ENCODE measurements around the gene ISM2.

ISM2 gene

GRCh38 chr14:77526266-77526665 is 27.6 kb upstream of the ISM2 start:
- Histone ChIP-seq H3K4me3 (ENCODE audit: low read depth, low read length) (no peak overlapping the region), H2BK120ac (ENCODE audit: insufficient read depth, low read length, poor library complexity) (no peak overlapping the region), H3K14ac (ENCODE audit: low read length) (no peak overlapping the region), H3K23ac (ENCODE audit: low read length) (no peak overlapping the region), H3K4ac (ENCODE audit: low read depth, low read length) (no peak overlapping the region), H4K91ac (ENCODE audit: low read depth, low read length) (no peak overlapping the region), H3K9ac (ENCODE audit: low read length) (no peak overlapping the region), H3K18ac (ENCODE audit: low read length) (no peak overlapping the region), H2BK12ac (ENCODE audit: low read length) (no peak overlapping the region), H2BK5ac (ENCODE audit: low read depth, low read length, poor library complexity) (no peak overlapping the region), H3K27ac (ENCODE audit: low read depth, low read length) (no peak overlapping the region), H3K79me2 (ENCODE audit: control insufficient read depth, insufficient read depth, low read length, poor library complexity) (no peaks in the 10 kb centered on the region), H4K12ac (ENCODE audit: low read depth, low read length) (no peak overlapping the region), H3K9me3 (ENCODE audit: insufficient read depth, low read depth, low read length) (no peaks in the 10 kb centered on the region), H2AFZ (ENCODE audit: insufficient read depth, low read length, poor library complexity) (no peak overlapping the region), H3K4me2 (ENCODE audit: low read length) (no peak overlapping the region), H3K4me1 (ENCODE audit: control insufficient read depth in 1 of 2, insufficient read depth in 2 of 2, low read length in 2 of 2) (peaks cover 0 to 2% of the 10 kb centered on the region in 2 experiments), H3K79me1 (ENCODE audit: low read length) (no peaks in the 10 kb centered on the region), H3K27me3 (ENCODE audit: insufficient read depth, low read length) (no peaks in the 10 kb centered on the region), H2AK5ac (ENCODE audit: low read length) (no peak overlapping the region), H3K36me3 (ENCODE audit: control insufficient read depth in 1 of 2, insufficient read depth in 2 of 2, low read length in 2 of 2) (peaks cover 2 to 3% of the 10 kb centered on the region in 2 experiments), H4K8ac (ENCODE audit: low read depth, low read length) (no peak overlapping the region)
- WGBS (ENCODE audit: extremely low coverage, insufficient coverage, insufficient read length), result no CpG with 5 or more reads among the region's 1 CpG
- no peak for DNase-seq

- no peak overlapping the region for H2BK120ac ChIP-seq (ENCODE audit: insufficient read depth, low read length, poor library complexity)
- no peak overlapping the region for H3K14ac ChIP-seq (ENCODE audit: low read length)
- H3K23ac ChIP-seq (ENCODE audit: low read length), result no peak overlapping the region
- no peak overlapping the region for H3K18ac ChIP-seq (ENCODE audit: low read length)
- no peaks in the 10 kb centered on the region for H3K79me2 ChIP-seq (ENCODE audit: control insufficient read depth, insufficient read depth, low read length, poor library complexity)
- no peaks in the 10 kb centered on the region for H3K9me3 ChIP-seq (ENCODE audit: insufficient read depth, low read depth, low read length)
- H3K79me1 ChIP-seq (ENCODE audit: low read length), result no peaks in the 10 kb centered on the region
- peaks cover 0 to 5% of the 10 kb centered on the region in 2 experiments for H3K4me1 ChIP-seq (ENCODE audit: control insufficient read depth in 1 of 2, insufficient read depth in 2 of 2, low read length in 2 of 2)
- H3K36me3 ChIP-seq (ENCODE audit: control insufficient read depth in 1 of 2, insufficient read depth in 2 of 2, low read length in 2 of 2), result peaks cover 2 to 4% of the 10 kb centered on the region in 2 experiments
- H2AK5ac ChIP-seq (ENCODE audit: low read length), result no peak overlapping the region
- no peak overlapping the region for H2BK5ac ChIP-seq (ENCODE audit: low read depth, low read length, poor library complexity)
- H4K8ac ChIP-seq (ENCODE audit: low read depth, low read length), result no peak overlapping the region
- H3K4me3 ChIP-seq (ENCODE audit: low read depth, low read length), result no peak overlapping the region
- no peak overlapping the region for H2BK12ac ChIP-seq (ENCODE audit: low read length)
- no peak overlapping the region for H3K4ac ChIP-seq (ENCODE audit: low read depth, low read length)
- H4K91ac ChIP-seq (ENCODE audit: low read depth, low read length), result no peak overlapping the region
- H4K12ac ChIP-seq (ENCODE audit: low read depth, low read length), result no peak overlapping the region
- H3K9ac ChIP-seq (ENCODE audit: low read length), result no peak overlapping the region
- no CpG with 5 or more reads among the region's 6 CpGs for whole genome bisulfite sequencing (ENCODE audit: extremely low coverage, insufficient coverage, insufficient read length)
- no peak overlapping the region for H2AFZ ChIP-seq (ENCODE audit: insufficient read depth, low read length, poor library complexity)
- H3K4me2 ChIP-seq (ENCODE audit: low read length), result no peak overlapping the region
- no peak overlapping the region for H3K27ac ChIP-seq (ENCODE audit: low read depth, low read length)
- peak; percentile 30 to 72 for DNase-seq
- no peaks in the 10 kb centered on the region for H3K27me3 ChIP-seq (ENCODE audit: insufficient read depth, low read length)
Observed at GRCh38 chr14:77524536-77524935, 25.9 kb upstream of the ISM2 start.

DNA sequence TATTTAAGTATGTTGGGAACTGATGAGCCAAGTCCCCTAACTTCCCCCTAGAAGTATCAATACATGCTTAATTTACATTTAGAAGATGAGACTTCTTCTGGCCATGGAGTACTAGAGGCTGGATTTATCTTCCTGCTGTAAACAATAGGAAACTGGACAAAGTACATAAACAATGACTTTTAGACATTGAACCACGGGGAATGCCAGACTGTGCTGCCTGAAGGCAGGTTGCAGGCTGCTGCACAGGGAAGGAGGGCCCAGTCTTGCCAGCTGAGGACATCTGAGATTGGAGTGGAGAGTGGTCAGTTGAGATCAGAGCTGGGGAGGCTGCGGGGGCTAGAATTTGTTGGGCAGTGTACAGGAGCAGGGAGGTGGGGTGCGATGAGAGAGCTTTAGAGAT is 24.5 kb upstream of the ISM2 start:
- no peak for DNase-seq
- Histone ChIP-seq H3K4ac (ENCODE audit: low read depth, low read length) (no peak overlapping the region), H3K18ac (ENCODE audit: low read length) (no peak overlapping the region), H4K12ac (ENCODE audit: low read depth, low read length) (no peak overlapping the region), H4K8ac (ENCODE audit: low read depth, low read length) (no peak overlapping the region), H4K91ac (ENCODE audit: low read depth, low read length) (no peak overlapping the region), H3K4me3 (ENCODE audit: low read depth, low read length) (no peak overlapping the region), H3K9ac (ENCODE audit: low read length) (no peak overlapping the region), H2AFZ (ENCODE audit: insufficient read depth, low read length, poor library complexity) (no peak overlapping the region), H3K79me2 (ENCODE audit: control insufficient read depth, insufficient read depth, low read length, poor library complexity) (no peaks in the 10 kb centered on the region), H3K9me3 (ENCODE audit: insufficient read depth, low read depth, low read length) (no peaks in the 10 kb centered on the region), H3K79me1 (ENCODE audit: low read length) (no peaks in the 10 kb centered on the region), H2BK120ac (ENCODE audit: insufficient read depth, low read length, poor library complexity) (no peak overlapping the region), H3K4me2 (ENCODE audit: low read length) (no peak overlapping the region), H2BK12ac (ENCODE audit: low read length) (no peak overlapping the region), H2AK5ac (ENCODE audit: low read length) (no peak overlapping the region), H3K4me1 (ENCODE audit: control insufficient read depth in 1 of 2, insufficient read depth in 2 of 2, low read length in 2 of 2) (peaks cover 0 to 5% of the 10 kb centered on the region in 2 experiments), H3K27me3 (ENCODE audit: insufficient read depth, low read length) (no peaks in the 10 kb centered on the region), H3K36me3 (ENCODE audit: control insufficient read depth in 1 of 2, insufficient read depth in 2 of 2, low read length in 2 of 2) (peaks cover 4 to 11% of the 10 kb centered on the region in 2 experiments), H3K14ac (ENCODE audit: low read length) (no peak overlapping the region), H3K23ac (ENCODE audit: low read length) (no peak overlapping the region), H2BK5ac (ENCODE audit: low read depth, low read length, poor library complexity) (no peak overlapping the region), H3K27ac (ENCODE audit: low read depth, low read length) (no peak overlapping the region)
- WGBS (ENCODE audit: extremely low coverage, insufficient coverage, insufficient read length), result no CpG with 5 or more reads among the region's 3 CpGs

DNA sequence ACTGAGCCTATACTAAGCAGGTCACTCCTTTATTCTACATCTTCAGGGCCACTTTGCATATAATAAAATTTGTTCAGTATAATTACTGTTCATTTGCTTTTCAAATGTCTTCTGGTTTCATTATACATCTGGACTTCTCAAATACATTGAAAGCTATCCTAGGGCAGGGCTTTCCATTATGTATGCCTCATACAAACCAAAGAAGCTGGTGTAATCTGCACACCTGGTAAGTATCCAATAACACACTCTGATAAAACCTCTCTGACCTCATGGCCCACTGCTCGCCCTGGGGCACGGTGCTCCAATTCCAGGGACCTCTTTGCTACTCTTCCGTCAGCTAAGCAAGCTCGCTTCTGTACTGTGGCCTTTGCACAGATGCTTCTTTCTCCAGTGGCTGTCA is 21.9 kb upstream of the ISM2 start:
- Histone ChIP-seq H3K36me3 (ENCODE audit: control insufficient read depth in 1 of 2, insufficient read depth in 2 of 2, low read length in 2 of 2) (peaks cover 9 to 13% of the 10 kb centered on the region in 2 experiments), H2BK5ac (ENCODE audit: low read depth, low read length, poor library complexity) (no peak overlapping the region), H3K14ac (ENCODE audit: low read length) (no peak overlapping the region), H3K27ac (ENCODE audit: low read depth, low read length) (no peak overlapping the region), H3K23ac (ENCODE audit: low read length) (no peak overlapping the region), H2AFZ (ENCODE audit: insufficient read depth, low read length, poor library complexity) (no peak overlapping the region), H3K79me1 (ENCODE audit: low read length) (no peaks in the 10 kb centered on the region), H4K12ac (ENCODE audit: low read depth, low read length) (no peak overlapping the region), H2BK12ac (ENCODE audit: low read length) (no peak overlapping the region), H3K27me3 (ENCODE audit: insufficient read depth, low read length) (no peaks in the 10 kb centered on the region), H4K8ac (ENCODE audit: low read depth, low read length) (no peak overlapping the region), H3K4me1 (ENCODE audit: control insufficient read depth in 1 of 2, insufficient read depth in 2 of 2, low read length in 2 of 2) (peaks cover 0 to 5% of the 10 kb centered on the region in 2 experiments), H3K4me2 (ENCODE audit: low read length) (no peak overlapping the region), H3K79me2 (ENCODE audit: control insufficient read depth, insufficient read depth, low read length, poor library complexity) (no peaks in the 10 kb centered on the region), H3K4ac (ENCODE audit: low read depth, low read length) (no peak overlapping the region), H3K9me3 (ENCODE audit: insufficient read depth, low read depth, low read length) (no peaks in the 10 kb centered on the region), H4K91ac (ENCODE audit: low read depth, low read length) (no peak overlapping the region), H3K18ac (ENCODE audit: low read length) (no peak overlapping the region), H2BK120ac (ENCODE audit: insufficient read depth, low read length, poor library complexity) (no peak overlapping the region), H2AK5ac (ENCODE audit: low read length) (no peak overlapping the region), H3K9ac (ENCODE audit: low read length) (no peak overlapping the region), H3K4me3 (ENCODE audit: low read depth, low read length) (no peak overlapping the region)
- WGBS (ENCODE audit: extremely low coverage, insufficient coverage, insufficient read length), result no CpG with 5 or more reads among the region's 4 CpGs
- DNase-seq, result peak; percentile 75 to 77

Measured in trophoblast cell (in vitro differentiated cells and primary cell).